Cardiac fibroblast (primary cell): ENCODE measurements around the gene RAMP3.

Experiments used
- DNase-seq, 2 donors: peaks; one replicate each; pipeline versions ENCODE4 v3.0.0 to v3.0.0-alpha.2; 2010; ENCODE audit warnings: low read depth in 2 of 2
- H3K4me3 ChIP-seq, 2 donors: replicated peaks in 1 of 2; 1 replicate in 1 of 2; 2 replicates in 1 of 2; pipeline ENCODE4 v1.5.1; 2011; ENCODE audit warnings: low read depth in 2 of 2, low read length in 2 of 2, mild to moderate bottlenecking in 2 of 2, moderate library complexity in 1 of 2
- TF ChIP-seq, protein P1 (sequence below): IDR thresholded peaks from one replicate; pipeline ENCODE4 v1.5.1; 2011; ENCODE audit warnings: low read depth, mild to moderate bottlenecking, low read length, inconsistent platforms

Gene RAMP3

DNA sequence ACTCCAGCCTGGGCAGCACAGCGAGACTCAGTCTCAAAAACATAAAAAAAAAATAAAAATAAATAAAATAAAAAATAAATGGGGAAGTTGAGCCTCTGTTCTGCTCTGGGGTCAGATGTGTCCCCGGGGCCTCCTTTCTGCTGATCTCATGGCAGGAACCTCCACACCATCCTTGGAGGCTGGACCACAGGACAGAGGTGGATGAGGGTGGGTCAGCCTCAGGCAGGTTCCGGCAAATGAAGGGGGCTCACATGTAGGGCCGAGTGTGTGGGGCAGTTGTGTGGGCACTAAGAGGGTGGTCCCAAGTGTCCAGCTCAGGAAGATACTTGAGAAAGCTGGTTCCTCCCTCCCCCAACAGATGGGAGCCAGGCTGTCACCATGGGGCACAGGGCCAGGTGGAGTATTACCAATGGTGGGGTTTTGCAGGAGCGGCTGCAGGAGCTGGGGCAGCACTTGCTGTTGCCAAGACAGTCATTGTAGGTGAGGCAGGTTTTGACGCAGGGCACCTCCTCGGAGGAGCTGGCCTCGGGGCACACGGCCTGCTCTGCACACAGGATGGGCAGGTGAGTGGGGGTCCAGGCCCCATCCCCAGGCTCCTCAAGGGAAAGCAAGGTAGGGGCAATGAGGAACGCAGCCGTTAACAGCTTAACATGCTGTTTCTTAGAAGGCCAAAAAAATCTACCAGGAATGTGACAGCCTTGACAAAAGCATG is 32.2 kb upstream of the RAMP3 start:
- no peak for DNase-seq
- TF ChIP-seq, protein P1, sequence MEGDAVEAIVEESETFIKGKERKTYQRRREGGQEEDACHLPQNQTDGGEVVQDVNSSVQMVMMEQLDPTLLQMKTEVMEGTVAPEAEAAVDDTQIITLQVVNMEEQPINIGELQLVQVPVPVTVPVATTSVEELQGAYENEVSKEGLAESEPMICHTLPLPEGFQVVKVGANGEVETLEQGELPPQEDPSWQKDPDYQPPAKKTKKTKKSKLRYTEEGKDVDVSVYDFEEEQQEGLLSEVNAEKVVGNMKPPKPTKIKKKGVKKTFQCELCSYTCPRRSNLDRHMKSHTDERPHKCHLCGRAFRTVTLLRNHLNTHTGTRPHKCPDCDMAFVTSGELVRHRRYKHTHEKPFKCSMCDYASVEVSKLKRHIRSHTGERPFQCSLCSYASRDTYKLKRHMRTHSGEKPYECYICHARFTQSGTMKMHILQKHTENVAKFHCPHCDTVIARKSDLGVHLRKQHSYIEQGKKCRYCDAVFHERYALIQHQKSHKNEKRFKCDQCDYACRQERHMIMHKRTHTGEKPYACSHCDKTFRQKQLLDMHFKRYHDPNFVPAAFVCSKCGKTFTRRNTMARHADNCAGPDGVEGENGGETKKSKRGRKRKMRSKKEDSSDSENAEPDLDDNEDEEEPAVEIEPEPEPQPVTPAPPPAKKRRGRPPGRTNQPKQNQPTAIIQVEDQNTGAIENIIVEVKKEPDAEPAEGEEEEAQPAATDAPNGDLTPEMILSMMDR: no peak

DNA sequence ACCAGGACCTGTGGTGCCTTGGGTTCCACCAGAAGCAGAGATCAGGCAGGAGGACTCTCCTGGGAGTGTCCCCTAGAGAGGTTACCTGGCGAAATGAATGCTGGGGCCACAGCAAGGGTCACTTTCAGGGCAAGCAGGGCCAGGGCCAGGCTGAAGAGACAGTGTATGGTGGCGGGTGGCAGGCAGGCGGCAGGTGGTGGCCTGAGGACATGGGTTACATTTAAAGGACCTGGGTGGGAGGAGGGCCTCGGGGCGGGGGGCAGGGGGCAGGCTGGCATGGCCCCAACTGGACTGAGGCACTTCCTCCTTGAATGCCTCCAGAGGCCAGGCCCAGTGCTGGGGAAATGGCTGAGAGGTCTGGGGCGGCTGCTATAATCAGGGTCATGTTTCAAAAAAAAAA is 31.4 kb upstream of the RAMP3 start:
- no peak for DNase-seq
- H3K4me3 ChIP-seq: no peak overlapping the region
- TF ChIP-seq, protein P1: no peak

More for the DNA sequence above, 32.2 kb upstream of the RAMP3 start:
- no peak overlapping the region for H3K4me3 ChIP-seq

DNA sequence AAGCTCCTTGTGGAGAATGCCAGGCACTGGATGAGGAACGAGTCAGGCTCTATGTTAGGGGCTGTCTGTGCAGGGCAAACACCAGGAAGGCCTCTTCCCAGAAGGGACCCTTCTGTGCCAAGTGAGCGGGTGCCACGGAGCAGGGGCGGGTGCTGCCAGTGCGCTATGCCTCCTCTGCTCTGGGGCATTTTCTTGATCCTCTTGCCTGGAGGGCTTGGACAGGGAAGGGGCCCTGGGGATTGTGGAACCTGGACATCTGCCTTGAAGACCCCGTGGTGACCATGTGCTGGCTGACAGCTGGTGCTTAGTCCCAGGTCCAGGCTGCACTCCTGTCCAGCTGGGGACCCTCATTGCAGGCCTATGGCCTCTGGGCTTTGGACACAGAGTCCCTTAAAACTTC is 30.7 kb upstream of the RAMP3 start:
- TF ChIP-seq, protein P1: no peak
- DNase-seq: no peak
- no peak overlapping the region for H3K4me3 ChIP-seq

DNA sequence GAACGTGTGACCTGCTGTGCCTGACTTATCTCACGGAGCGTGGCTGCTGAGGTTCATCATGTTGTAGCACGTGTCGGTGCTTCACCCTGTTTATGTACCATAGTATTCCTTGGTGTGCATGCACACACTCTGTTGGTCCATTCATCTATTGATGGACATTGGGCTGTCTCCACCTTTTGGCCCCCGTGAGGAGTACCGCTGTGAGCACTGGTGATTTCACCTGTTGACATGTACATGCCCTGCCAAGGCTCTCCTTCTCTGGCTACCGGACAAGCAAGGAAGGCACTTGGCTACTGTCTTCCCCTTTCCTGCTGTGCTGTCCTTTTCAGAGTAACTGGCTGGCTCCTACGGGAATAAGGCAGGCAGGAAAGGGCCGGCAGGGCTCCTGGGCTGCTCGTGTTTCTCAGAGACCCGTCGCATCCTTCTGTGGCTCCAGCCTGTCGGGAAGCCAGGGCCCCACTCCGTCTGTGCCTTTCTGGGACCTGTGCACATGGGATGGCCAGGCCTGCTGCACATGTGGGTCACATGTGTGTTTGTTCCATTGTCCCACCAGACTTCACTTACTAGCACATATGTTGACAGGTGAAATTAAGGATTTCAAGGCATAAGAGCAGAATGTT is 28.3 kb upstream of the RAMP3 start:
- H3K4me3 ChIP-seq: no peak overlapping the region
- peak in 1 of 2 donors; percentile 6 for DNase-seq
- TF ChIP-seq, protein P1: no peak

DNA sequence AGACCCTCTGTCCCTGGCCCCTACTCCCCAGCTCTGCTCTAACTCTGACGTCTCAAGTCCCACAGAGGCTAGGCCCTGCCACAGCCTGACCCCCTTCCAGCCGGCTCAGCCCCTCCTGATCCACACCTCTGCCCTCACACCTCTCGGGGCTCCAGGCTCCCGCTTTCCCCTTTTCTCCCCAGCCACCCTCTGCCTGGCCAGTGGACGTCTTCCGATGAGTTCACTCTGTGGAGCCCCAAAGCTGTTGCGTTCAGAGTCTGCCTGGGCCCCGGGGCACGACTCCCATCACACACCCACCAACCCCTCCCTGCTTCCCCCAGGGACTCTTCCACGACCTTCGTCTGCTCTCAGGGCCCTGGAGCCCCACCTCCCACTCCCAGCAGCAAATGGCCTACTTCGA is 27.7 kb upstream of the RAMP3 start:
- TF ChIP-seq, protein P1: no peak
- no peak overlapping the region for H3K4me3 ChIP-seq

DNA sequence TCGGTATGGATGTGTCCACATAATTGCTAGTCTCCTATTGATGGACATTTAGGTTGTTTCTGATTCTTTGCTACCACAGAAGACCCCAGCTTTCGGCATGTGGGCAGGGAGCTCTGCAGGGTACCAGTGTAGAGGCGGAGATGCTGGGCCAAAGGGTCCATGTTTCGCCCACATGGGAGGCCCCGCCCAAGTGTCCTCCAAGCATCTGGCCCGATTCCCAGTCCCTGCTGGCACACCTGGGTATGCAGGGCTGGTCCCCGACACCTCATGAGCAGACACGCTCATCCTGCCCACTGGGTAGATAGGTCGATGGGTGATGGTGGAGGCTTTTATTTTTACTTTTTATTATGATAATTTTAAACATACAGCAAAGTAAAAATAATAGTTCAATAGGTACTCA is 26.7 kb upstream of the RAMP3 start:
- TF ChIP-seq, protein P1: no peak
- no peak overlapping the region for H3K4me3 ChIP-seq
- no peak for DNase-seq

More for the DNA sequence above, 27.7 kb upstream of the RAMP3 start:
- DNase-seq: no peak
